ENCODE data around the gene NCOA3. TPM values are rescaled to one million over a fixed set of nuclear protein-coding genes. Genes with fewer than 3 reads are reported as not detected.

The NCOA3 gene
- total RNA-seq, 1 experiment from 2014 or later = 23.3 TPM

- H2BK12ac ChIP-seq (ENCODE audit: insufficient read length, low read depth, low read length) = no peak overlapping the region
- H2AK5ac ChIP-seq (ENCODE audit: insufficient read length, low read length) = no peak overlapping the region
- WGBS (ENCODE audit: extremely low coverage, insufficient read length, low lambda C conversion rate) = no CpG with 5 or more reads among the region's 19 CpGs
- H2BK120ac ChIP-seq (ENCODE audit: low read depth, low read length, poor library complexity, severe bottlenecking) = no peak overlapping the region
- Mint-ChIP-seq H3K27ac (peak overlapping the region in 2 of 3 experiments; percentile 88 to 95; a peak in 3 of 7 replicates), H3K4me1 (peaks cover 16 to 23% of the 10 kb centered on the region in 2 experiments), H3K36me3 (ENCODE audit: insufficient read depth in 1 of 3, low read depth in 3 of 3) (peaks cover 37 to 50% (median 40%) of the 10 kb centered on the region in 3 experiments), H3K27me3 (ENCODE audit: low read depth) (no peaks in the 10 kb centered on the region), H3K4me3 (no peak overlapping the region), H3K9me3 (peaks cover 33 to 39% of the 10 kb centered on the region in 2 experiments)
- peaks cover 8% of the 10 kb centered on the region; the same call in 1 of the 2 replicates for H3K79me2 ChIP-seq (ENCODE audit: insufficient read depth, low read length)
- no peak overlapping the region for H3K4ac ChIP-seq (ENCODE audit: low read depth, low read length)
- H4K8ac ChIP-seq (replicated peaks; ENCODE audit: insufficient read length, low read depth, low read length) = no peak overlapping the region
- no peaks in the 10 kb centered on the region for H4K20me1 ChIP-seq (ENCODE audit: control insufficient read depth, insufficient read depth, insufficient read length)
- no peak overlapping the region for H3K4me2 ChIP-seq (ENCODE audit: insufficient read depth, insufficient read length, low read length)
- no peak overlapping the region for H2BK5ac ChIP-seq (ENCODE audit: insufficient read length, low read length)
- no peaks in the 10 kb centered on the region for H3K9me3 ChIP-seq (ENCODE audit: control insufficient read depth, low read depth, low read length)
- H3K79me1 ChIP-seq (ENCODE audit: insufficient read depth, low read depth, low read length, poor library complexity, severe bottlenecking) = peaks cover 10% of the 10 kb centered on the region
- no peak overlapping the region for H3K14ac ChIP-seq (ENCODE audit: insufficient read depth, low read length)
- no peak overlapping the region for H3K9ac ChIP-seq (ENCODE audit: extremely low read depth, insufficient read length, low read length)
- no peak overlapping the region for H2BK20ac ChIP-seq (ENCODE audit: low read depth, low read length, poor library complexity, severe bottlenecking)
- no peak overlapping the region for H3T11ph ChIP-seq (ENCODE audit: low read length)
- peak overlapping the region; percentile 41 for H4K5ac ChIP-seq (ENCODE audit: insufficient read length, low read depth, low read length)
- peak; percentile 72 for TF ChIP-seq CTCF (conservative IDR thresholded peaks at IDR 0.05)
- peak; percentile 85 for DNase-seq
- no peak overlapping the region for H3K18ac ChIP-seq (ENCODE audit: insufficient read length, low read depth, low read length)
- H4K91ac ChIP-seq (ENCODE audit: insufficient read length, low read depth, low read length) = no peak overlapping the region
- H3K4me1 ChIP-seq (ENCODE audit: insufficient read depth, low read length) = no peaks in the 10 kb centered on the region
- H3K27me3 ChIP-seq (ENCODE audit: insufficient read depth, low read length) = no peaks in the 10 kb centered on the region
- no peak overlapping the region for H2BK15ac ChIP-seq (ENCODE audit: low read depth, low read length)
- H3K23ac ChIP-seq (ENCODE audit: insufficient read length, low read depth, low read length) = no peak overlapping the region
- no peak overlapping the region for H3K27ac ChIP-seq (ENCODE audit: insufficient read length, low read depth, low read length)
- H3K23me2 ChIP-seq (ENCODE audit: insufficient read length, low read depth, low read length, poor library complexity, severe bottlenecking) = no peaks in the 10 kb centered on the region
- no peak overlapping the region for H3K56ac ChIP-seq (ENCODE audit: insufficient read length, low read depth, low read length)
- no peak overlapping the region for H2AFZ ChIP-seq (ENCODE audit: low read length)
These were observed 19.5 kb downstream of the NCOA3 start for GRCh38 chr20:47521059-47521808.

All from H9 (cell line).